ENCODE measurements around the gene ADARB2.
A peak's percentile ranks its signal among the peaks of the same experiment; 100 is the strongest.

ADARB2 gene

DNA sequence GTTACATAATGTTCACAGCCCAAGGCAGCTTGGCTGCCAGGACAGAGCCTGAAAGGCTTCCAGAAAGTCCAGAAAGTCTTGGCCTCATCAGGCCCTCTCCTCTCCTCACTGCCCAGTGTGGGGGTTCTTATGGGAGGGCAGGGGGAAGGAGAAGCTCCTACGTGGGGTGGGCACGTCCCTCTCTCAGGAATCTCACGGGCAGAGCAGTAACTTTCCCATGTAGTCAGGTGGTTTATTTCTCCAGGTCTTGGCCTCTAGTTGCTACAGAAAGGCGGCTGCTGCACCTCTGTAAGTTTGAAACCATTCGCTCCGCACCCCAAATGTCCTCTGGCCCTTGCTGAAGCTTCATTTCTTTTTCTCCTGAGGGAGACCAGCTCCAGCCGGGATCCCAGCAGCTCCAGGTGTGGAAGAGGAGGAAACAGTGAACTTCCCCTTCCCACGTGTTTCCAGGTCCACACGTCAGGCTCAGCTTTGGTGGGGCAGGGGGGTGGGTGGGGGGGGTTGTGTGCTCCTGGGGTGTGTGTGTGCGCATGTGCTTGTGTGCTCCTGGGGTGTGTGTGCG lies 360.9 kb downstream of the ADARB2 start:
- no peak for DNase-seq

DNA sequence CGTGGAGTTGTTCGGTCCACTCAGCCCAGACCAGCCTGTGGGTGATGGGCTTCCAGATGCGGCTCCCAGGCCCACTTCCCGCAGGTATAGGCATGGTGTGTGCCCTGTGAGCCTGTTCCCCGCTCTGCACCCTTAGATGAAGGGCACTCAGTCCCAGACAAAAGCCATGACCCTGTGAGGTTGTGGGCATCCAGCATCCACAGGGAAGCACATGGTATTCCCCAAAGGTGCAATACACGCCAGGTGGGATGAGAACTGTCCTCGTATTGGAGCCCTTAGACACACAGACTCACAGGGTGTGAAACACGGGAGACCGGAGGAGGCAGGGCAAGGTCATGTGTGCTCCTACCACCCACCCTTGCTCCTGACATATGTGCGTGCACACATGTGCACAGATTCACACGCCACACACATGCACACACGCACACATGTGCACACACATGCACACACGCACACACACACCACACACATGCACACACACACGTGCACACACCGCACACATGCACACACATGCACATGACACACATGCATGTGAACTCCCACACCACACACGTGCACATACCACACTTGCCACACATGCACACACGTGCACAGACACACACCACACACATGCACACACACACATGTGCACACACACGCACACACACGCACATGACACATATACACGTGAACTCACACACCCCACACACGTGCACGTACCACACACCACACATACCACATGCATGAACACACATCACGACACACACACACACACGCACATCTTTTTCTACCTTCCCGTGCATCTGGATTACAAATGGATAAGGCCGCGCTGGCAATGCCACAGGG lies 361.8 kb downstream of the ADARB2 start:
- no peak for DNase-seq

DNA sequence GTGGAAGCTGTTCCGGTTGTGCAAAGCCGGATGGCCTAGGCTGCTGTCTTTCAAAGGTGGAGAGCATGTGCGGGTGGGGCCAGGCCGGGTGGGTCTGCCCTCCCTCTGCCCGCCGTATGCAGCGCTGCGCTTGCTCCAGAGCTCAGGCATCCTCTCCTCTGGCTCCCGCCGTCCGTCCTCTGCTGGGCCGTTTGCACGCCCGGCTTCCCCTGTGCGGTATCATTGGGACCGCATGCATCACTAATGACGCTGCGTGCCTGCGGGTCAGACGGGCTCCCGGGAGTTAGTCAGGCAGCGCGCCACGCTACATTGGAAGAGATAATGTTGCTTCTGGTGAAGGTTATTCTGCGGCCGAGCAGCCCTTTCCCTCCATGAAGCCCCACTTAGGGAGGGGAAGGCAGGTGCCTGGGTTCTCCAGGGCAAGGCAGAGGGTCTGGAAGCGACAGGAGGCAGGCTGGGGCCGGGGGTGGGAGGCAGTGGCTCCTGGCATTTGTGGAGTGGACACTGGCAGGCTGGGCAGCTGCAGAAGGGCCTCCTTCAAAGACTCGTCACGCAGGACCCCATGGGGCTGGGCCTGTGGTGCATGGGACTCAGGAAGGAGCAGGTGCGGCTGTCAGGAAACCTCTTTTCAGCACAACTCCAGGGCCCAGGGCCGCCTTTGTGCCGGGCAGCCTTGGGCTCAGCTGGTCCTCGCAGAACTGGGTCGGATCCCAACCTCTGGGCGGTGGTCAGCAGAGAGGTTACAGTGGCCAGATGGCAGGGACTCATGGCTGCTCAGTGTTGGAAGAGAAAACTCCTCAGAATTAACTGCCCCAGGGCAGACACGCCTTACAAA lies 362.6 kb downstream of the ADARB2 start:
- no peak for DNase-seq

- no peak for DNase-seq
Measured at GRCh38 chr10:1373287-1373686, 364.0 kb downstream of the ADARB2 start.

GRCh38 chr10:1372212-1372611 lies 365.1 kb downstream of the ADARB2 start:
- DNase-seq, result no peak

DNA sequence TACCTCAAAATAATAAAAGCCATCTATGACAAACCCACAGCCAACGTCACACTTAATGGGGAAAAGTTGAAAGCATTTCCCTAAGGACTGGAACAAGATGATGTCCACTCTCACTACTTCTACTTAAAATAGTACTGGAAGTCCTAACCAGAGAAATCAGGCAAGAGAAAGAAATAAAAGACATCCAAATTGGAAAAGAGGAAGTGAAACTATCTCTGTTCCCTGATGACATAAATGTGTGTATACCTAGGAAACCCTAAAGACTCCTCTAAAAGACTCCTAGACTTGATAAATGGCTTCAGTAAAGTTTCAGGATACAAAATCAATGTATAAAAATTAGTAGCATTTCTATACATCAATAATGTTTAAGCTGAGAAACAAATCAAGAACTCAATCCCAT lies 367.0 kb downstream of the ADARB2 start:
- DNase-seq, result no peak

GRCh38 chr10:1369665-1370064 lies 367.7 kb downstream of the ADARB2 start:
- no peak for DNase-seq

DNA sequence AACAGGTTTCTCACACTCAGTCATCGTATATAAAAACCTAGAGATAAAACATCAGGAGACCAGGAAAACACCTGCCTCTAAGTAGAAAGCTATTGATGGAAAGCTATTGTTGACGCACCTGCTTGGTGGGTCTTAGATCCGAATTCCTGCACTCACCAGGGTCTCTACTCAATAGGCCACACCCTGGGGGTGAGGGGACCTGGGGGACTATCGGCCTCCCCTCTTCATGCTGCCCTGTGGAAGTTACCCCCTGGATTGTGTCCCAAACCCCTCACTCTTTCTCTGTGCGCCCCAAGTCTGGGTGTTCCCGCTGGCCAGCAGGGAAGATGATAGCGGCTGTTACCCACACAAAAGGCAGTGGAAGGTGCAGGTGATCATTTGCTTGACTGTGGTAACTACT lies 368.1 kb downstream of the ADARB2 start:
- DNase-seq, result no peak

DNA sequence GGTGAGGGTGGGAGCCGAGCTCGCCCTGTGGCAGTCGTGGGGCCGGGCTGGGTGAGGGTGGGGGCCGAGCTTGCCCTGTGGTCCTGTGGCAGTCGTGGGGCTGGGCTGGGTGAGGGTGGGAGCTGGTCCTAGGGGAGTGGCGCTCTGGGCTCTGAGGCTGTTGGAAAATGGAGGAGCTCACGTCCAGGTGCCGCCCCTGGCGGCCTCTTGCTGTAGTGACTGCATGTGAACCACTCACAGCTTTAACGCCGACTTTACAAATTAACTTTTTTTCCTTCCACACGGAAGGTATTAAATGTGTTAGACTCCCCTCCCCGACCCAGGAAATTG lies 368.5 kb downstream of the ADARB2 start:
- peak in 1 of 2 donors; percentile 4 for DNase-seq

DNA sequence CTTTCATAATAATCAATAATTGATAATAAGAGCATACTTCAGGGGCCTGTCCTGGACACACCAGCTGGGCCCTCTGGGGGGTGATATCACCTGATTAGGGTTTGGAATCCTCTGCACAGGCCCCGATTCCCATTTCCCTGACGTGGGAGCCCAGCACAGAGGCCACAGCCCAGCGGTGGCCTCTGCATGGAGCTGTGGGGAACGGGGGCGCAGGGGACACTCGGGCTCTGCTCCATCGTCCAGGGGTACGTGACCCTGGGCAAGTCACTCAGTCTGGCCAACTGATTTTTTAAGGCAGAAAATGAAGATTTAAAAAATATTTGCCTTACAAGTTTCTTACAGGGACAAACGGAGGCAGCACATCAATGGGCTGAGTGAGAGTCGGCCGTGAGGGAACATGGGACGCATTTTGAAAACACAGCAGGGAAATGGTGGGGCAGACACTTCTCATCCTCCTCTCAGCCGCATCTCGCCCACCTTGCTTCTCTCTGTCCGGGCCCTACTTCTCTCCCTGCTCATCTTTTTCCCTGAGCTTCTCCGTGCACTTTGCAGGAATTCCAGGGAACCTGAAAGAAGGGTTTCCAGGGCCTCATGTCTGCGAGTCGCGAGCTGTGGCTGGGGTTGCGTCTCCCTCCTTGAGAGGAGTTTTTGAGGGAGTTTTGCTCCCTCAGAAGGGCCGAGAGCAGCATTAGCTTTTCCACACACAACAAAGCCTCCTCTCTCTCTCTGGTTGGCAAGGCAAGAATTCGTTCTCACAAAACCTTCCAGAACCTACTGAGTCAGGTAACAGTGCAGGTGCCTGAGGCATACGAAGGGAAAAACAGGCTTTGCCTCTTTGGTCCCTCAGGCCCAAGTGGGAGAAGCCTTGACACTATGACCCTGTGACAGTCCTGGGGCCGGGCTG lies 369.1 kb downstream of the ADARB2 start:
- DNase-seq, result no peak

- DNase-seq, result no peak
Measured at GRCh38 chr10:1366811-1367425, 370.4 kb downstream of the ADARB2 start.

DNA sequence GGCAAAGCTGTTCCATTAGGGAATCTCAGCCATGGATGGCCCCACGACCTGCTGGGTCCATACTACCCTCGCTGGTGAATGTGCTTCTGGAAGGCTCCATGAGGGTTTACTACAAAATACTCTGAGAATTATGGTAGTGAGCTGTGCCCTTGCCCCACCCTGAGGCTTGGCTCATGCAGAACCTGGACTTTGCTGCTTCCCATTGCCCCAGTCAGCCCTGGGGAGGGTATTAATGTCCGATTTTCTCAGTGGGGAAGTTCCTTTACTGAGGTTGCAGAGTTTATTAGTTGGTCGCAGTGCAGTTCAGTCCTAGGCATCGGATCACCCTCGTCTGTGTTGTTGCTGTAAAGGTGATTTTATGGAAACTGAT lies 371.0 kb downstream of the ADARB2 start:
- no peak for DNase-seq

DNA sequence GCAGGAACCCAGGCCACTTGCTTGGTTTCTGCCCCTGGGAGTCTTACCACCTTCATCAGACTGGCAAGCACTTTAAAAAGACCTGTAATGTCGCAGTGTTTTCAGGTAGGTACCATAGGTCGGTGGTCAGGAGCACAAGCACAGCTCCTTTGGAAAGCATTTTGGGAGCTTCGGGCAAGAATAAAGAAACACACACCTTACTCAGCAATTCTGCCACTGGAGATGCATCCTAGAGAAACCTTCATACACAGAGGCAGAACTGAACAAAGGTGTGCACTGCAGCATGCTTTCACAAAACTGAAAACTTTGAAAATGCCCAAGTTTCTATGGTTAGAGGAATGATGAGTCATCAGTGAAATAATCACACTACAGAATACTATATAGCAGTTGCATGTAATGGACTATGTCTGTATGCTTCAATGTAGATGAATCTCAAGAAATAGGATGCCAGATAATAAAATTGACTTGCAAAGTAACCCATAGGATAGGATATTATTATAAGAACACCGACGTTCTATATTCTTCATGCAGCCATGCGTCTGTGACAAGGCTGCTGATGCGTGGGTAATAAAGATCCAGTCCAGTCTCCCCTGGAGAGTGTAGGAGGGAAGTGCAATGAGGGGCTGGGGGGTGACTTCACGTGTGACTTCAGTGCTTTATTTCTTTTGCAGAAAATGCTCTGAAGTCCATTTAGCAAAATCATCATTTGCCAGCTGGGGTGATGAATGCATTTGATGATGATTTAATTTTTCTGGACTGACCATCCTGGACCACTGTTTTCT lies 371.6 kb downstream of the ADARB2 start:
- no peak for DNase-seq

- DNase-seq, result no peak
Measured at GRCh38 chr10:1364151-1364910, 373.0 kb downstream of the ADARB2 start.

- no peak for DNase-seq
Measured at GRCh38 chr10:1363446-1364121, 373.7 kb downstream of the ADARB2 start.

DNA sequence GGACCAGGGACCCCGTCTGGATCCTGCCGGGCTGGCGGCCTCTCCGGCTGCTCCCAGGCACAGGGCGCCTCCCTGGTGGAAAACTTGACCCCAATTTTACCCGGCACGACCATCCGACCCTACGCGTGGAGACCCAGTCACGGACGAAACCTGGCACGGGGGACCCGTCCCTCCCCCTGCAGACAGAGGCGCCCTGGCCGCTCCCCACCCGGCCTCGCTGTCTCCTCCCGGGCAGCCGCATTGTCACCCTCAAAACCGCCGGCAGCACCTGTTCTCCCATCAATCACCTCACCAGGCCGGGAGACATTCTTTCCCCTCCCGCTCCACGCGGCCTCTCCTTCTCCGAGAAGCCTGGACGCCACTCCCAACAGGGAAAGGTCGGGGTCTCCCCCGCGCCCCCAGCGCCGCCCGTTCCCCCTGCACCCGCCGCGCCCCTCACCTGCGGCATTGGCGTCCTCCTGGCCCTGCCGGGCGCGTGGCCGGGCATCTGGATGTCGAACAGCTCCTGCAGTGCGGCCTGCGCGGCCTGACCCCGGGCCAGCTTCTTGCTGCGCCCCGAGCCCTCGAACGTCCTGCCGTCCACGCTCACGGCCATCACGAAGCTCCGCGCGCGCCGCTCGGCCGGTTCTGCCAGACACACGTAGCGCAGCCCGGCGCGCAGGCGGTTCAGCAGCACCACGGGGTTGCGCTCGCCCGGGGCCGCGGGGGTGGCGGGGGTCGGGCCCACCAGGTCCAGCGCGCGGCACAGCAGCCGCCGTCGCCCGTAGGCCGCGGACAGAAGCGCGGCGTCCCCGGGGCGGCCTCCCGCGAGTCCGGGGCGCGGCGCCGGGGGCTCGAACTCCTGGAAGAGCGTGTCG lies 374.5 kb downstream of the ADARB2 start:
- no peak for DNase-seq

- no peak for DNase-seq
Measured at GRCh38 chr10:1361411-1362105, 375.8 kb downstream of the ADARB2 start.

- DNase-seq, result no peak
Measured at GRCh38 chr10:1360558-1361164, 376.7 kb downstream of the ADARB2 start.

Measured in hippocampal formation (tissue), 2 donors.